Stimulated activated CD8-positive, alpha-beta memory T cell treated with anti-CD3 and anti-CD28 coated beads, Interleukin-4, amount 100 ng/mL, for 24 hours (primary cell): Measurements from ENCODE around the gene DNAJC17.

Source experiments
- DNase-seq: peaks from one replicate; pipeline ENCODE4 v3.0.0-alpha.2; 2020; ENCODE audit warnings: low read depth

DNAJC17 gene

DNA sequence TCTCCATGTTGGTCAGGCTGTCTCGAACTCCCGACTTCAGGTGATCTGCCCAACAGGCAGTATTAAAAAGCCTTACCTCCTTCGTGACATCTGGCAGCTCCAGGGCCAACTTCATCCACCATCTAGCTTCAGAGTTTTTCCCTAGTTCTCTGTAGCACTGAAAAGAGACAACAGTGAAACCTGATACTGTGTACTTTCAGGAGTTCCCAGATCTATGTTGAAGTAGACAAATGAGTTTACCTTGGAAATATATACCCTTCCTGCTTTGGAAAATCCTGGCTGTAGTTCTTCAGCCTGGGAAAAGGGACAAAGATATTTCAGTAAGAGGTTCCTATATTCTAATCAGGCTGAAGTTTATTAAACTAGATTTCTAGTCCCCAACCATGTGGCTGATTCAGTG lies 70.2 kb downstream of the DNAJC17 start:
- no peak for DNase-seq

DNA sequence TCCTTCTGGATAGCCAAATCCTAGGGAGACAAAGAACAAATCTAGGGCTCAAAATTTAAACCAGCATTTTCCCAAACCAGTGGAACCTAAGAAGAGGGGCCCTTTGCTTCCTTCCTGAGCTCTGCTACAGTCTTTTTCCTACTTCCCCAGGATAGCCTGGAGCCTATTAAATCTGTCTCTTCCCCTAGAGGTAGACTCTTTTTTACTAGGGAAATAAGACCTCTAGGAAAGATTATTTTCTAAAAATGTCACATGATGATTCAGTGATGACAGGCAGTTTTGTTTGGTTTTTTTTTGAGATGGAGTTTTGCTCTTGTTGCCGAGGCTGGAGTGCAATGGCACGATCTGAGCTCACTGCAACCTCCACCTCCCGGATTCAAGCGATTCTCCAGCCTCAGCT lies 70.7 kb downstream of the DNAJC17 start:
- no peak for DNase-seq

DNA sequence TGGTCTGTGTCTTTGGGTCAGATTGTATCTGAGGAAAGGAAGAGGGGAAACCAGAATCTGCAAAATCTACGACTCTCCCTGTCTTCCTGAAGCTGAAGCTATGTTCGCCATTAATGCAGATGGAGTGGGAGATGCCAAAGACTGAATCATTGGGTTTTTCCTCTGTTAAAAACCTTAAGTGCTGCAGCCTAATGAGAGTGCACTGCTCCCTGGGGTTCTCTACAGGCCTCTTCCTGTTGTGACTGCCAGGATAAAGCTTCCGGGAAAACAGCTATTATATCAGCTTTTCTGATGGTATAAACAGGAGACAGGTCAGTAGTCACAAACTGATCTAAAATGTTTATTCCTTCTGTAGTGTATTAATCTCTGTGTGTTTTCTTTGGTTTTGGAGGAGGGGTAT lies 76.2 kb downstream of the DNAJC17 start:
- DNase-seq = no peak

DNA sequence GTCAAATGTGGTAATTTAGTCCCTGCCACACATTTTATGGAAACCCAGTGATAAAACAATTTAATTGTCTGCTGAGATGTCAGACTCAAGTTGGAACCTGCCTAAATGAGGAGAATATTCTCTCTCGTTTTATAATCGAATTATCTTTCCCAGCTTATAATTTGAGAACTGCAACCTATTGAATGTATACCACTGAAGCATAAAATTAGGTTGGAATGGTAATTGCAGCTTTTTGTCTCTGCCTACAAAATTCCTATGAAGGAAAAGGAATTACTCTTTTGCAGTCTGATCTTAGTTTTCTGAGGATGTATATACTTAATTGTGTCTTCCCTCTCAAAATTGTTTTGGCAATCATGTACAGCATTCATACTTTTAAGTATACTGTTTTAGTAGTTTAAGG lies 83.4 kb downstream of the DNAJC17 start:
- no peak for DNase-seq

DNA sequence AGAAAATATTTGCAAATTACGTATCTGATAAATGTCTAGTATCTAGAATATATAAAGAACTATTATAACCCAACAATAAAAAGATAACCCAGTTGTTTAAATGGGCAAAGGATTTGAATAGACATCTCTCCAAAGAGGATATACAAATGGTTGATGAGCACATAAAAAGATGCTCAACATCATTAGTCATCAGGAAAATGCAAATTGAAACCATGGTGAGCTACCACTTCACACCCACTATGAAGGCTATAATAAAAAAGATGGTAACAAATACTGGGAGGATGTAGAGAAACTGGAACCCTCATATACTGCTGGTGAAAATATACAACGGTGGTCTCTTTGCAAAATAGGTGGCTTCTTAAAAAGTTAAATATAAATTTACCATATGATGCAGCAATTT lies 84.3 kb downstream of the DNAJC17 start:
- DNase-seq = no peak

DNA sequence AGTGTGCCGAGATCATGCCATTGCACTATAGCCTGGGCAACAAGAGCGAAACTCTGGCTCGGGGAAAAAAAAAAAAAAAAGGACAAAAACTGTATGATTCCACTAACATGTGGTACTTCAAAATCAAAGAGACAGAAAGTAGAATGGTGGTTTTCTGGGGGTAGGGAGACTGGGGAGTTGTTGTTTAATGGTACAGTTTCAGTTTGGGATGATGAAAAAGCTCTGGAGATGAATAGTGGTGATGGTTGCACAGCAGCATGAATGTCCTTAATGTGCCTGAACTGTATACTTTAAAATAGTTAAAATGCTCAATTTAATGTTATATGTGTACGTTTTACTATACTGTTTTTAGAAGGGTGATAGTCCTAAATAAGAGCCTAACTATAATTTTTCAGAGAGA lies 84.9 kb downstream of the DNAJC17 start:
- DNase-seq = no peak

DNA sequence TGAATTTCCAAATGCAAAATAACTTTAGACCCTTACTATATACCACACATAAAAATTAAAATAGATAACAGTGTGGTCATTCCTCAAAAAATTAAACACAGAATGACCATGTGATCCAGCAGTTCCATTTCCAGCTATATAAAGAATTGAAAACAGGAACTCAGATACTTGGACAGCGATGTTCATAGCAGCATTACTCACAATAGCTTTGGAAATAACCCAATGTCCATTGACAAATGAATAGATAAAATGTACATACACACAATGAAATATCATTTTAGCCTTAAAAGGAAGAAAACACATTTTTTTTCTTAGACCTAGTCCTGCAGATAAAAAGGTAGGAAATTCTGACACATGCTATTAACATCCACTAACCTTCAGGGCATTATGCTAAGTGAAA lies 85.6 kb downstream of the DNAJC17 start:
- DNase-seq = no peak

DNA sequence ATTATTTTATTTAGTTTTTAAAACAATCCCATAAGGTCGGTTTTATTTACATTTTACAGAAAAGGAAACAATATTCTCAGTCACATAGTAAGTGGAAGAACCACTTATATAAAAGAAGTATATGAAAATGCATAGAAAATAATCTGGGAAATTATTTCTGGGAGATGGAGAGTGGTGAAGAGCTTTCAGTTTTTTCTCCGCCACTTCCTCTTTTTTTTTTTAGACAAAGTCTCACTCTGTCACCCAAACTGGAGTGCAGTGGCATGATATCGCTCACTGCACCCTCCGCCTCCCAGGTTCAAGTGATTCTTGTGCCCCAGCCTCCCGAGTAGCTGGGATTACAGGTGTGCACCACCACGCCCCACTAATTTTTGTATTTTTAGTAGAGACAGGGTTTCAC lies 91.1 kb downstream of the DNAJC17 start:
- DNase-seq = no peak
